Hepatocyte (in vitro differentiated cells): Measurements from ENCODE around the gene ROR2. TPM values are rescaled to one million over a fixed set of nuclear protein-coding genes. Genes with fewer than 3 reads are reported as not detected.

Experiments used
- DNase-seq: peaks from one replicate; pipeline ENCODE4 v3.0.0-alpha.2; 2016; ENCODE audit warnings: low spot score
- H2AFZ ChIP-seq: fragments of 200-600 bp; sonication (generic); 2 replicates; pipeline ENCODE4 v1.6.0; 2016; ENCODE audit warnings: antibody characterized with exemption, mild to moderate bottlenecking
- H3K27ac ChIP-seq: fragments of 200-600 bp; sonication (generic); 2 replicates; pipeline ENCODE4 v1.5.1; 2016; ENCODE audit warnings: mild to moderate bottlenecking
- H3K27me3 ChIP-seq: fragments of 200-600 bp; sonication (generic); 2 replicates; pipeline ENCODE4 v1.6.1; 2016
- H3K36me3 ChIP-seq: fragments of 200-600 bp; sonication (generic); replicated peaks from 2 replicates; pipeline ENCODE4 v1.5.1; 2016; ENCODE audit warnings: low read depth; ENCODE audit not compliant: insufficient read depth
- H3K4me1 ChIP-seq: fragments of 200-600 bp; sonication (generic); 2 replicates; pipeline ENCODE4 v1.5.1; 2016; ENCODE audit warnings: mild to moderate bottlenecking, moderate library complexity; ENCODE audit not compliant: insufficient read depth
- H3K4me2 ChIP-seq: fragments of 200-600 bp; sonication (generic); 2 replicates; pipeline ENCODE4 v1.6.0; 2016
- H3K4me3 ChIP-seq: fragments of 200-600 bp; sonication (generic); 2 replicates; pipeline ENCODE4 v1.5.1; 2016; ENCODE audit warnings: mild to moderate bottlenecking
- H3K79me2 ChIP-seq: fragments of 200-600 bp; sonication (generic); 2 replicates; pipeline ENCODE4 v1.6.0; 2017; ENCODE audit warnings: mild to moderate bottlenecking
- H3K9me2 ChIP-seq: fragments of 200-600 bp; sonication (generic); replicated peaks from 2 replicates; pipeline ENCODE4 v1.6.0; 2017; ENCODE audit warnings: mild to moderate bottlenecking; ENCODE audit not compliant: insufficient read depth
- H3K9me3 ChIP-seq: fragments of 200-600 bp; sonication (generic); 2 replicates; pipeline ENCODE4 v1.5.1; 2016; ENCODE audit warnings: low read depth, mild to moderate bottlenecking
- H4K20me1 ChIP-seq: fragments of 200-600 bp; sonication (generic); 2 replicates; pipeline ENCODE4 v1.6.0; 2016; ENCODE audit warnings: mild to moderate bottlenecking; ENCODE audit not compliant: insufficient read depth, poor library complexity, severe bottlenecking
- CTCF ChIP-seq: fragments of 200-600 bp; sonication (generic); IDR thresholded peaks from 2 replicates; pipeline ENCODE4 v1.5.1; 2016; ENCODE audit warnings: antibody characterized with exemption, mild to moderate bottlenecking; ENCODE audit not compliant: poor library complexity
- EZH2 ChIP-seq: fragments of 200-600 bp; sonication (generic); IDR thresholded peaks from 2 replicates; pipeline ENCODE4 v1.6.1; 2016; ENCODE audit warnings: antibody characterized with exemption, mild to moderate bottlenecking, borderline replicate concordance
- EZH2phosphoT487 ChIP-seq: fragments of 200-600 bp; sonication (generic); IDR thresholded peaks from one replicate; pipeline ENCODE4 v1.6.1; 2018; ENCODE audit warnings: antibody characterized with exemption, mild to moderate bottlenecking, low read depth, moderate library complexity; ENCODE audit not compliant: unreplicated experiment, severe bottlenecking
- WGBS: methylation state at CpG from one replicate; pipeline ENCODE4 v1.1.6; 2016; ENCODE audit warnings: low lambda C conversion rate; ENCODE audit errors: missing lambda C conversion rate; 5-methylcytosine and 5-hydroxymethylcytosine counted together
- polyA plus RNA-seq: library from polyadenylated mRNA; unstranded; fragments of >200 nt; fragmentation: Nextera tagmentation; extraction: Ambion mirVana; gene quantifications from 2 replicates; pipeline ENCODE4 v1.2.1, GENCODE V29; 2016
- total RNA-seq: library from RNA; depleted of rRNA; stranded (reverse); fragments of >200 nt; gene quantifications from 2 replicates; pipeline ENCODE4 v1.2.3, GENCODE V29; 2014

Gene ROR2
- total and polyA plus RNA-seq, 2 experiments from 2014 or later = 25.6 to 29.5 TPM

- H3K9me3 ChIP-seq = no peaks in the 10 kb centered on the region
- TF ChIP-seq CTCF (no peak), EZH2phosphoT487 (no peak), EZH2 (no peak)
- H3K4me1 ChIP-seq = no peaks in the 10 kb centered on the region
- no peak overlapping the region for H3K27ac ChIP-seq
- no peak overlapping the region for H3K4me2 ChIP-seq
- 97% methylated on average over 5 of the region's 5 CpGs for WGBS
- no peaks in the 10 kb centered on the region for H3K27me3 ChIP-seq
- DNase-seq = no peak
- H4K20me1 ChIP-seq = no peaks in the 10 kb centered on the region
- H3K79me2 ChIP-seq = no peaks in the 10 kb centered on the region
- H3K4me3 ChIP-seq = no peak overlapping the region
- no peaks in the 10 kb centered on the region for H3K9me2 ChIP-seq
- H3K36me3 ChIP-seq = no peaks in the 10 kb centered on the region
- H2AFZ ChIP-seq = no peak overlapping the region
Measured at GRCh38 chr9:91736311-91736710, 213.7 kb downstream of the ROR2 start.

GRCh38 chr9:91735049-91735448 lies 215.0 kb downstream of the ROR2 start:
- no peak overlapping the region for H2AFZ ChIP-seq
- H4K20me1 ChIP-seq = no peaks in the 10 kb centered on the region
- no peak overlapping the region for H3K4me2 ChIP-seq
- no peaks in the 10 kb centered on the region for H3K79me2 ChIP-seq
- H3K36me3 ChIP-seq = no peaks in the 10 kb centered on the region
- peak overlapping the region; percentile 39 for H3K27ac ChIP-seq
- no peaks in the 10 kb centered on the region for H3K27me3 ChIP-seq
- no peak for TF ChIP-seq EZH2phosphoT487
- no peak for TF ChIP-seq CTCF
- no peak for TF ChIP-seq EZH2
- H3K4me1 ChIP-seq = no peaks in the 10 kb centered on the region
- no peak overlapping the region for H3K4me3 ChIP-seq
- no peaks in the 10 kb centered on the region for H3K9me3 ChIP-seq
- WGBS = 69% methylated on average over 1 of the region's 1 CpG
- no peaks in the 10 kb centered on the region for H3K9me2 ChIP-seq
- no peak for DNase-seq

- Histone ChIP-seq H3K9me2 (no peaks in the 10 kb centered on the region), H3K4me1 (no peaks in the 10 kb centered on the region), H3K36me3 (no peaks in the 10 kb centered on the region), H3K27me3 (no peaks in the 10 kb centered on the region), H3K9me3 (no peaks in the 10 kb centered on the region), H3K4me2 (no peak overlapping the region), H3K79me2 (no peaks in the 10 kb centered on the region), H2AFZ (no peak overlapping the region), H4K20me1 (no peaks in the 10 kb centered on the region), H3K4me3 (no peak overlapping the region), H3K27ac (peak overlapping the region; percentile 39)
- DNase-seq = peak; percentile 76
- peak; percentile 96 for TF ChIP-seq CTCF
- TF ChIP-seq EZH2 = no peak
- WGBS = 49% methylated on average over 14 of the region's 14 CpGs
Measured at GRCh38 chr9:91734371-91734981, 215.6 kb downstream of the ROR2 start.
